ENCODE results near the gene ANKS4B.

- TF ChIP-seq ZNF8 (CRISPR knock-in tag; IDR thresholded peaks at IDR 0.05), result no peak
- TF ChIP-seq PATZ1 (CRISPR knock-in tag; IDR thresholded peaks at IDR 0.05; ENCODE audit: borderline replicate concordance), result no peak
- no peak for TF ChIP-seq ESRRG (CRISPR knock-in tag; IDR thresholded peaks at IDR 0.05)
- no peak for TF ChIP-seq POU6F1 (CRISPR knock-in tag; IDR thresholded peaks at IDR 0.05; ENCODE audit: borderline replicate concordance, low read depth)
- no peak for TF ChIP-seq ARNTL (CRISPR knock-in tag; IDR thresholded peaks at IDR 0.05; ENCODE audit: borderline replicate concordance, low read depth)
- TF ChIP-seq CREB5 (CRISPR knock-in tag; IDR thresholded peaks at IDR 0.05; ENCODE audit: low read depth), result no peak
- TF ChIP-seq RARB (CRISPR knock-in tag; IDR thresholded peaks at IDR 0.05), result no peak
- TF ChIP-seq ZFP3 (CRISPR knock-in tag; IDR thresholded peaks at IDR 0.05), result no peak
- TF ChIP-seq CSRNP3 (CRISPR knock-in tag; IDR thresholded peaks at IDR 0.05), result no peak
- no peak for TF ChIP-seq TOX (CRISPR knock-in tag; IDR thresholded peaks at IDR 0.05; ENCODE audit: borderline replicate concordance)
- no peak for TF ChIP-seq BACH2 (CRISPR knock-in tag; IDR thresholded peaks at IDR 0.05; ENCODE audit: borderline replicate concordance)
- no peak for TF ChIP-seq ZNF70 (CRISPR knock-in tag; IDR thresholded peaks at IDR 0.05)
- no peak for TF ChIP-seq OSR1 (CRISPR knock-in tag; IDR thresholded peaks at IDR 0.05)
- no peak for TF ChIP-seq GLIS3 (CRISPR knock-in tag; IDR thresholded peaks at IDR 0.05)
Observed at GRCh38 chr16:21281698-21282389, 48.3 kb downstream of the ANKS4B start.

All from SK-N-SH treated with all-trans-retinoic acid at 6 μM for 48 hours (cell line).